Activated CD4-positive, alpha-beta T cell treated with anti-CD3 and anti-CD28 coated beads, Interleukin-10, Interleukin-2, amounts not matched to agents 100 ng/mL and 50 ng/mL, durations not matched to agents 16 hours and 8 hours (primary cell): ENCODE measurements around the gene NMT1.

Experiments used
- DNase-seq: peaks from one replicate; pipeline ENCODE4 v3.0.0-alpha.2; 2020

Gene NMT1

GRCh38 chr17:45060797-45061605 lies at the start of gene NMT1:
NMT1 (plus strand) TSS chr17:45061317; CDS start chr17:45061330, 13 bp downstream.
- peak; percentile 99 for DNase-seq

GRCh38 chr17:45011767-45012166 lies 49.4 kb upstream of the NMT1 start:
- no peak for DNase-seq

- DNase-seq = no peak
Measured at GRCh38 chr17:45013021-45013997, 47.8 kb upstream of the NMT1 start.

GRCh38 chr17:45016237-45016636 lies 44.9 kb upstream of the NMT1 start:
- no peak for DNase-seq

GRCh38 chr17:45016823-45017222 lies 44.3 kb upstream of the NMT1 start:
- DNase-seq = no peak

- no peak for DNase-seq
Measured at GRCh38 chr17:45018514-45018847, 42.6 kb upstream of the NMT1 start.

- peak; percentile 46 for DNase-seq
Measured at GRCh38 chr17:45018848-45019711, 42.0 kb upstream of the NMT1 start.

- no peak for DNase-seq
Measured at GRCh38 chr17:45020354-45021138, 40.6 kb upstream of the NMT1 start.

GRCh38 chr17:45021607-45022287 lies 39.4 kb upstream of the NMT1 start:
- DNase-seq = peak; percentile 74

- no peak for DNase-seq
Measured at GRCh38 chr17:45022288-45022648, 38.8 kb upstream of the NMT1 start.

GRCh38 chr17:45022655-45023339 lies 38.3 kb upstream of the NMT1 start:
- DNase-seq = no peak

- DNase-seq = no peak
Measured at GRCh38 chr17:45029096-45029495, 32.0 kb upstream of the NMT1 start.

GRCh38 chr17:45029758-45030423 lies 31.2 kb upstream of the NMT1 start:
- no peak for DNase-seq

GRCh38 chr17:45030733-45031132 lies 30.4 kb upstream of the NMT1 start:
- no peak for DNase-seq

- DNase-seq = no peak
Measured at GRCh38 chr17:45031231-45032173, 29.6 kb upstream of the NMT1 start.

- no peak for DNase-seq
Measured at GRCh38 chr17:45032174-45032541, 29.0 kb upstream of the NMT1 start.

GRCh38 chr17:45034599-45034998 lies 26.5 kb upstream of the NMT1 start:
- no peak for DNase-seq

- no peak for DNase-seq
Measured at GRCh38 chr17:45035848-45036247, 25.3 kb upstream of the NMT1 start.

- DNase-seq = no peak
Measured at GRCh38 chr17:45036691-45037090, 24.4 kb upstream of the NMT1 start.
